Hepatocyte (in vitro differentiated cells): ENCODE measurements around the gene CSTF3. TPM values are rescaled to one million over a fixed set of nuclear protein-coding genes. Genes with fewer than 3 reads are reported as not detected.

Source experiments
- DNase-seq: peaks from one replicate; pipeline ENCODE4 v3.0.0-alpha.2; 2016; ENCODE audit warnings: low spot score
- H2AFZ ChIP-seq: fragments of 200-600 bp; sonication (generic); 2 replicates; pipeline ENCODE4 v1.6.0; 2016; ENCODE audit warnings: antibody characterized with exemption, mild to moderate bottlenecking
- H3K27ac ChIP-seq: fragments of 200-600 bp; sonication (generic); 2 replicates; pipeline ENCODE4 v1.5.1; 2016; ENCODE audit warnings: mild to moderate bottlenecking
- H3K27me3 ChIP-seq: fragments of 200-600 bp; sonication (generic); 2 replicates; pipeline ENCODE4 v1.6.1; 2016
- H3K36me3 ChIP-seq: fragments of 200-600 bp; sonication (generic); replicated peaks from 2 replicates; pipeline ENCODE4 v1.5.1; 2016; ENCODE audit warnings: low read depth; ENCODE audit not compliant: insufficient read depth
- H3K4me1 ChIP-seq: fragments of 200-600 bp; sonication (generic); 2 replicates; pipeline ENCODE4 v1.5.1; 2016; ENCODE audit warnings: mild to moderate bottlenecking, moderate library complexity; ENCODE audit not compliant: insufficient read depth
- H3K4me2 ChIP-seq: fragments of 200-600 bp; sonication (generic); 2 replicates; pipeline ENCODE4 v1.6.0; 2016
- H3K4me3 ChIP-seq: fragments of 200-600 bp; sonication (generic); 2 replicates; pipeline ENCODE4 v1.5.1; 2016; ENCODE audit warnings: mild to moderate bottlenecking
- H3K79me2 ChIP-seq: fragments of 200-600 bp; sonication (generic); 2 replicates; pipeline ENCODE4 v1.6.0; 2017; ENCODE audit warnings: mild to moderate bottlenecking
- H3K9me2 ChIP-seq: fragments of 200-600 bp; sonication (generic); replicated peaks from 2 replicates; pipeline ENCODE4 v1.6.0; 2017; ENCODE audit warnings: mild to moderate bottlenecking; ENCODE audit not compliant: insufficient read depth
- H3K9me3 ChIP-seq: fragments of 200-600 bp; sonication (generic); 2 replicates; pipeline ENCODE4 v1.5.1; 2016; ENCODE audit warnings: low read depth, mild to moderate bottlenecking
- H4K20me1 ChIP-seq: fragments of 200-600 bp; sonication (generic); 2 replicates; pipeline ENCODE4 v1.6.0; 2016; ENCODE audit warnings: mild to moderate bottlenecking; ENCODE audit not compliant: insufficient read depth, poor library complexity, severe bottlenecking
- EZH2 ChIP-seq: fragments of 200-600 bp; sonication (generic); IDR thresholded peaks from 2 replicates; pipeline ENCODE4 v1.6.1; 2016; ENCODE audit warnings: antibody characterized with exemption, mild to moderate bottlenecking, borderline replicate concordance
- EZH2phosphoT487 ChIP-seq: fragments of 200-600 bp; sonication (generic); IDR thresholded peaks from one replicate; pipeline ENCODE4 v1.6.1; 2018; ENCODE audit warnings: antibody characterized with exemption, mild to moderate bottlenecking, low read depth, moderate library complexity; ENCODE audit not compliant: unreplicated experiment, severe bottlenecking
- WGBS: methylation state at CpG from one replicate; pipeline ENCODE4 v1.1.6; 2016; ENCODE audit warnings: low lambda C conversion rate; ENCODE audit errors: missing lambda C conversion rate; 5-methylcytosine and 5-hydroxymethylcytosine counted together
- polyA plus RNA-seq: library from polyadenylated mRNA; unstranded; fragments of >200 nt; fragmentation: Nextera tagmentation; extraction: Ambion mirVana; gene quantifications from 2 replicates; pipeline ENCODE4 v1.2.1, GENCODE V29; 2016
- total RNA-seq: library from RNA; depleted of rRNA; stranded (reverse); fragments of >200 nt; gene quantifications from 2 replicates; pipeline ENCODE4 v1.2.3, GENCODE V29; 2014
- TF ChIP-seq, protein P1 (sequence below): fragments of 200-600 bp; sonication (generic); IDR thresholded peaks from 2 replicates; pipeline ENCODE4 v1.5.1; 2016; ENCODE audit warnings: antibody characterized with exemption, mild to moderate bottlenecking; ENCODE audit not compliant: poor library complexity

Gene CSTF3
- total and polyA plus RNA-seq, 2 experiments from 2014 or later: 33.0 to 35.6 TPM

DNA sequence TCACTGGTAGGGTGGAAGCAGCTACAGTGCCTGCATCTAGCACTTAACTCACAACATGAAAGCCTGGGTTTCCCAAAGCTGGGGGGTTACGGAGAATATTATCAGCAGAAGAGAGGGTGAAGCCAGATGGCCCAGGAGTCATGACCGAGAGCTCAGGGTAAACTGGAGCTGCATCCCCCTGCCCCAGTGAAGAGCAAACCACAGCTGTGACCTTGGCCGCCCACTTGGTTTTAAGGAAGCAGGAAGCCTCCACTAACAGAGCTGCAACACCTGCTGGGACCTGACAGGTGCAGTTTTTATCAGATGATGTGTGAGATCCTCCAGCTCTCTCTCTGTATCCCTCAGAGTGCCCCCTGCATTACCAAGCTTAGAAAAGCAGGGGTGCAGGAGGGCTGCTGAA is 101.0 kb downstream of the CSTF3 start:
- 88% methylated on average over 3 of the region's 3 CpGs for WGBS
- no peaks in the 10 kb centered on the region for H3K9me3 ChIP-seq
- TF ChIP-seq EZH2 (no peak), EZH2phosphoT487 (no peak)
- TF ChIP-seq, protein P1, sequence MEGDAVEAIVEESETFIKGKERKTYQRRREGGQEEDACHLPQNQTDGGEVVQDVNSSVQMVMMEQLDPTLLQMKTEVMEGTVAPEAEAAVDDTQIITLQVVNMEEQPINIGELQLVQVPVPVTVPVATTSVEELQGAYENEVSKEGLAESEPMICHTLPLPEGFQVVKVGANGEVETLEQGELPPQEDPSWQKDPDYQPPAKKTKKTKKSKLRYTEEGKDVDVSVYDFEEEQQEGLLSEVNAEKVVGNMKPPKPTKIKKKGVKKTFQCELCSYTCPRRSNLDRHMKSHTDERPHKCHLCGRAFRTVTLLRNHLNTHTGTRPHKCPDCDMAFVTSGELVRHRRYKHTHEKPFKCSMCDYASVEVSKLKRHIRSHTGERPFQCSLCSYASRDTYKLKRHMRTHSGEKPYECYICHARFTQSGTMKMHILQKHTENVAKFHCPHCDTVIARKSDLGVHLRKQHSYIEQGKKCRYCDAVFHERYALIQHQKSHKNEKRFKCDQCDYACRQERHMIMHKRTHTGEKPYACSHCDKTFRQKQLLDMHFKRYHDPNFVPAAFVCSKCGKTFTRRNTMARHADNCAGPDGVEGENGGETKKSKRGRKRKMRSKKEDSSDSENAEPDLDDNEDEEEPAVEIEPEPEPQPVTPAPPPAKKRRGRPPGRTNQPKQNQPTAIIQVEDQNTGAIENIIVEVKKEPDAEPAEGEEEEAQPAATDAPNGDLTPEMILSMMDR: no peak
- H3K9me2 ChIP-seq: no peaks in the 10 kb centered on the region
- peak overlapping the region; percentile 79 for H3K27ac ChIP-seq
- no peak overlapping the region for H3K4me3 ChIP-seq
- H3K79me2 ChIP-seq: no peaks in the 10 kb centered on the region
- peaks cover 10% of the 10 kb centered on the region for H3K4me1 ChIP-seq
- no peak overlapping the region for H2AFZ ChIP-seq
- no peak overlapping the region for H3K4me2 ChIP-seq
- no peaks in the 10 kb centered on the region for H3K36me3 ChIP-seq
- DNase-seq: no peak
- no peaks in the 10 kb centered on the region for H4K20me1 ChIP-seq
- H3K27me3 ChIP-seq: no peaks in the 10 kb centered on the region

- Histone ChIP-seq H3K79me2 (no peaks in the 10 kb centered on the region), H3K9me2 (no peaks in the 10 kb centered on the region), H3K4me2 (no peak overlapping the region), H3K4me1 (peaks cover 10% of the 10 kb centered on the region), H3K27me3 (no peaks in the 10 kb centered on the region), H4K20me1 (no peaks in the 10 kb centered on the region), H2AFZ (no peak overlapping the region), H3K4me3 (no peak overlapping the region), H3K27ac (no peak overlapping the region), H3K9me3 (no peaks in the 10 kb centered on the region), H3K36me3 (no peaks in the 10 kb centered on the region)
- DNase-seq: no peak
- WGBS: 80% methylated on average over 5 of the region's 5 CpGs
- no peak for TF ChIP-seq EZH2
- no peak for TF ChIP-seq EZH2phosphoT487
- TF ChIP-seq, protein P1: no peak
Measured at GRCh38 chr11:33059331-33060007, 101.8 kb downstream of the CSTF3 start.

GRCh38 chr11:33057284-33057683 is 104.0 kb downstream of the CSTF3 start:
- DNase-seq: no peak
- H3K9me3 ChIP-seq: no peaks in the 10 kb centered on the region
- 91% methylated on average over 1 of the region's 1 CpG for WGBS

More at GRCh38 chr11:33057284-33057683, 104.0 kb downstream of the CSTF3 start:
- TF ChIP-seq EZH2phosphoT487 (no peak), EZH2 (no peak)
- TF ChIP-seq, protein P1: no peak
- H3K9me2 ChIP-seq: no peaks in the 10 kb centered on the region
- no peaks in the 10 kb centered on the region for H3K36me3 ChIP-seq
- H2AFZ ChIP-seq: no peak overlapping the region
- H3K4me2 ChIP-seq: no peak overlapping the region
- no peak overlapping the region for H3K4me3 ChIP-seq
- H4K20me1 ChIP-seq: no peaks in the 10 kb centered on the region
- H3K27ac ChIP-seq: no peak overlapping the region
- H3K4me1 ChIP-seq: peaks cover 7% of the 10 kb centered on the region
- no peaks in the 10 kb centered on the region for H3K27me3 ChIP-seq
- peaks cover 11% of the 10 kb centered on the region for H3K79me2 ChIP-seq
